ENCODE measurements around the gene TM4SF5. TPM values are rescaled to one million over a fixed set of nuclear protein-coding genes. Genes with fewer than 3 reads are reported as not detected.

Gene TM4SF5
- total RNA-seq, 4 donors from 2014 or later: not detected

DNA sequence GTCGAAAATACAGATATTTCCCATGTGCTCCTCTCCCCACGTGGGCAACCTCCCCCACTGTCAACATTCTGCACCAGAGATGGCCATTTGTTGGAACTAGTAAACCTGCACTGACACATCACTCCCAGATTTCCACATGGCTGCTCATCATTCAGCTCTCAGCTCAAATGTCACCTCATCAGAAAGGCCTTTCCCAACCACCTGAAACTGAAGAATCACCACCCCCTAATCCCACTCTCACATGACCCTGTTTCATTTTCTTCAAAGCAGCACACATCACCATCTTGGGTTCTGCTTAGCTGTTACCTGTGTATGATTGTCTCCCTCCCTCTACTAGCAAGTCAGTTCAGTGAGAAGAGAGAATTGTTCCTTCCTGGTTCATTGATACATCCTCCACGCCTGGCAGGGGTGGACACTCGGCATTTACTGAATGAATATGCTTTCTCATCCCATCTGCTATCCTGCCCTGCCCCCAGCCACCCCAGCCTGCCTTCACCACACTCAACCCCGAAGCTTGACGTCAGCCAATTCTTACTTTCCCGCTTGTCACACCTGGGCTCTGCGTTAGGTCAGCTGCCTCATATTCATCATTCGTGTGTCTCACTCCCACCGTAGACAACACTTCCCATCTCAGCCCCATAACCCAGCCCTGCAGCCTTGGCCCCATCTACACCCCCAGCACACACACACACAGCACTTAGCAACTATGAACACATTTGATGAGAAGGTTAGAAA is 28.9 kb downstream of the TM4SF5 start:
- WGBS, 2 donors: 78 to 84% methylated on average over 10 of the region's 10 CpGs
- TF ChIP-seq EP300 (IDR thresholded peaks at IDR 0.05) (no peak), POLR2A (IDR thresholded peaks at IDR 0.05) (no peak), CTCF (IDR thresholded peaks at IDR 0.05) (no peak)
- peaks cover 0 to 40% (median 0%) of the 10 kb centered on the region in 3 donors for H3K36me3 ChIP-seq
- H3K4me1 ChIP-seq: peaks cover 0 to 16% (median 8%) of the 10 kb centered on the region in 4 donors
- no peak overlapping the region for H3K4me3 ChIP-seq
- no peak overlapping the region for H3K27ac ChIP-seq
- no peak for DNase-seq (ENCODE audit: low spot score in 2 of 2)
- no peaks in the 10 kb centered on the region for H3K27me3 ChIP-seq
- H3K9me3 ChIP-seq: no peaks in the 10 kb centered on the region

DNA sequence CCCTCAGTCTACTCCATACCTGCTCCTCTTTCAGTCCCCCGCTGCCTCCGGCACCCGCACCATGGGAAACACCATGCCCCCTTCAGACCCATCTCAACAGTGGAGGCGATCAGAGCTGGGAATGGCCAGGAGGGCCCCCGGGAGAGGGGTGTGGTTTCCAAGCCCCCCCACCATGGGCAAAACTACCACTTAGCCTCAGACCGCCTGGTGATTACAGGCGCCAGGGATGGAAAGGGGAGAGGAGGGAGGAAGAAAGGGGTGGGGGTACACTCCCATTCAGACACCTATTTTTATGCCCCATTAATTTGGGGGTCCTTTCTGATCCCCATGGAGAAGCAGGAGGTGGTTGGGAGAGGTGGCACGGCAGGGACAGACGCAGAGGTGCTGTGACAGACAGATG is 30.5 kb downstream of the TM4SF5 start, which contains the start of gene C17orf114:
Gene C17orf114 (minus strand): TSS at position 101 of the 400 bp plus-strand sequence.
- H3K9me3 ChIP-seq: no peaks in the 10 kb centered on the region
- H3K4me3 ChIP-seq: no peak within 1 kb of the TSS
- no peak within 1 kb of the TSS for H3K27ac ChIP-seq
- H3K27me3 ChIP-seq: no peaks in the 10 kb centered on the region
- H3K4me1 ChIP-seq: peaks cover 0 to 16% (median under 1%) of the 10 kb centered on the region in 4 donors
- 75 to 79% methylated on average over 9 of the region's 9 CpGs for WGBS, 2 donors
- no peak for DNase-seq (ENCODE audit: low spot score in 2 of 2)
- H3K36me3 ChIP-seq: peaks cover 0 to 38% (median 0%) of the 10 kb centered on the region in 3 donors
- TF ChIP-seq POLR2A (IDR thresholded peaks at IDR 0.05): no peak

DNA sequence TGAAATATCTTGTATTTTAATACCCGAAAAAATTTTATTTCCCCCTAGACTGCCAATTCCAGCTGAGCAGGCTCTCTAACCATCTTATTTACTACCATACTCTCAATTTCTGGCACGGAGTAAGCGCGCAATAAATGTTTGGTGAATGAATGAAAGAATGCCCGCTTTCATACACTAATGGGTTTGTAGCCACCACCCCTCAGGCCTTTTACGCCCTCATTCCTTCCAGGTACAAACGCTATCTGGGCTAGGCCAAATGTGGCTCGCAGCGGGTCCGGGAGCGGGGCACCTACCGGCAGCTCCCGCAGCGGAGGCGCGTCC is 34.7 kb downstream of the TM4SF5 start:
- TF ChIP-seq POLR2A (IDR thresholded peaks at IDR 0.05) (no peak), EP300 (IDR thresholded peaks at IDR 0.05) (no peak), CTCF (IDR thresholded peaks at IDR 0.05) (no peak)
- no peaks in the 10 kb centered on the region for H3K27me3 ChIP-seq
- peak overlapping the region in 2 of 4 donors; percentile 78 to 86 for H3K27ac ChIP-seq
- peak overlapping the region in 3 of 4 donors; percentile 63 to 81 (median 72) for H3K4me3 ChIP-seq
- no peaks in the 10 kb centered on the region for H3K9me3 ChIP-seq
- H3K4me1 ChIP-seq: peaks cover 0 to 25% (median 7%) of the 10 kb centered on the region in 4 donors
- no peak for DNase-seq (ENCODE audit: low spot score in 2 of 2)
- H3K36me3 ChIP-seq: peaks cover 0 to 27% (median 0%) of the 10 kb centered on the region in 3 donors
- WGBS, 2 donors: 3 to 6% methylated on average over 12 of the region's 16 CpGs

- H3K4me1 ChIP-seq: peaks cover 0 to 25% (median 7%) of the 10 kb centered on the region in 4 donors
- WGBS, 2 donors: 0% methylated on average over 3 to 39 of the region's 106 CpGs
- no peak for TF ChIP-seq EP300 (IDR thresholded peaks at IDR 0.05)
- TF ChIP-seq CTCF (IDR thresholded peaks at IDR 0.05): peak in 1 of 5 experiments; percentile 33
- peak; percentile 4 to 55 for TF ChIP-seq POLR2A (IDR thresholded peaks at IDR 0.05)
- peak within 1 kb of the TSS; percentile 63 to 82 (median 76) for H3K4me3 ChIP-seq
- peak; percentile 57 to 65 for DNase-seq (ENCODE audit: low spot score in 2 of 2)
- H3K27me3 ChIP-seq: no peaks in the 10 kb centered on the region
- peaks cover 0 to 33% (median 0%) of the 10 kb centered on the region in 3 donors for H3K36me3 ChIP-seq
- peak within 1 kb of the TSS in 3 of 4 donors; percentile 61 to 86 (median 78) for H3K27ac ChIP-seq
- no peaks in the 10 kb centered on the region for H3K9me3 ChIP-seq
Measured at GRCh38 chr17:4806777-4807604, 35.3 kb downstream of the TM4SF5 start, which contains the start of gene PLD2. TSS of gene PLD2 (plus strand) at chr17:4807152. CDS start at chr17:4807773, 621 bp downstream.

- TF ChIP-seq CTCF (IDR thresholded peaks at IDR 0.05) (no peak), EP300 (IDR thresholded peaks at IDR 0.05) (no peak), POLR2A (IDR thresholded peaks at IDR 0.05) (no peak)
- Histone ChIP-seq H3K36me3 (peaks cover 0 to 33% (median 0%) of the 10 kb centered on the region in 3 donors), H3K9me3 (no peaks in the 10 kb centered on the region), H3K27ac (peak overlapping the region in 3 of 4 donors; percentile 61 to 86 (median 78)), H3K4me1 (peaks cover 0 to 25% (median 7%) of the 10 kb centered on the region in 4 donors), H3K4me3 (peak overlapping the region; percentile 63 to 82 (median 76)), H3K27me3 (no peaks in the 10 kb centered on the region)
- DNase-seq (ENCODE audit: low spot score in 2 of 2): no peak
- 31 to 34% methylated on average over 31 to 32 of the region's 32 CpGs for whole genome bisulfite sequencing, 2 donors
Measured at GRCh38 chr17:4807605-4808377, 36.1 kb downstream of the TM4SF5 start.

Measured in tibial nerve (tissue), 4 donors.